GM10248 (cell line): ENCODE measurements around the gene RICTOR.

Experiments used
- CTCF ChIA-PET: fragments of 300-600 bp; sonication (Branson Sonifier 250); formaldehyde crosslinking; extraction: SDS; loops from one replicate; lab custom pipeline; 2021; ENCODE audit warnings: antibody characterized with exemption; lab: Yijun Ruan, JAX
- POLR2A ChIA-PET: fragments of 350-650 bp; sonication (Branson Sonifier 250); formaldehyde crosslinking; extraction: SDS; loops from one replicate; lab custom pipeline; 2020; ENCODE audit warnings: antibody characterized with exemption; lab: Yijun Ruan, JAX
- DNase-seq: peaks from one replicate; pipeline ENCODE4 v3.0.0; 2012; ENCODE audit errors: extremely low spot score
- CTCF ChIP-seq: IDR thresholded peaks from 2 replicates; pipeline ENCODE4 v1.5.1; 2012; ENCODE audit warnings: mild to moderate bottlenecking, low read depth; ENCODE audit errors: extremely low read depth, missing control alignments, control extremely low read depth

Gene RICTOR

GRCh38 chr5:39082995-39083394, 8.8 kb upstream of the RICTOR start:
- CTCF ChIA-PET: no interaction called here
- no peak for TF ChIP-seq CTCF
- POLR2A ChIA-PET: no interaction called here

GRCh38 chr5:39080597-39081204, 6.5 kb upstream of the RICTOR start:
- peak; percentile 40 for DNase-seq
- POLR2A ChIA-PET: no interaction called here
- peak; percentile 59 for TF ChIP-seq CTCF
- CTCF ChIA-PET: interaction anchor here (0.7 to 3.6 kb wide), 25 partner anchors 8 to 646 kb away, joined by 3 to 26 read pairs (median 4); no protein-coding TSS in a partner anchor

More at GRCh38 chr5:39082995-39083394, 8.8 kb upstream of the RICTOR start:
- DNase-seq: no peak

- DNase-seq: no peak
- POLR2A ChIA-PET: no interaction called here
Observed at GRCh38 chr5:39080168-39080567, 6.0 kb upstream of the RICTOR start.

GRCh38 chr5:39079147-39079546, 4.9 kb upstream of the RICTOR start:
- no peak for TF ChIP-seq CTCF
- CTCF ChIA-PET: interaction anchor here (1.4 to 3.6 kb wide), 3 partner anchors 12 to 697 kb away, joined by 3 to 26 read pairs (median 18); no protein-coding TSS in a partner anchor
- POLR2A ChIA-PET: no interaction called here
- no peak for DNase-seq

More at GRCh38 chr5:39080168-39080567, 6.0 kb upstream of the RICTOR start:
- CTCF ChIA-PET: interaction anchor here (1.0 to 3.6 kb wide), 19 partner anchors 8 to 698 kb away, joined by 3 to 26 read pairs (median 4); no protein-coding TSS in a partner anchor
- no peak for TF ChIP-seq CTCF

- DNase-seq: peak; percentile 33
- POLR2A ChIA-PET: no interaction called here
Observed at GRCh38 chr5:39076757-39077728, 2.8 kb upstream of the RICTOR start.

More at GRCh38 chr5:39076757-39077728, 2.8 kb upstream of the RICTOR start:
- CTCF ChIA-PET: interaction anchor here (1.2 kb wide), 1 partner anchor 635 kb away, joined by 3 read pairs; no protein-coding TSS in a partner anchor
- no peak for TF ChIP-seq CTCF
